ENCODE measurements around the gene SPAG16.
A peak's percentile ranks its signal among the peaks of the same experiment; 100 is the strongest.

SPAG16 gene

DNA sequence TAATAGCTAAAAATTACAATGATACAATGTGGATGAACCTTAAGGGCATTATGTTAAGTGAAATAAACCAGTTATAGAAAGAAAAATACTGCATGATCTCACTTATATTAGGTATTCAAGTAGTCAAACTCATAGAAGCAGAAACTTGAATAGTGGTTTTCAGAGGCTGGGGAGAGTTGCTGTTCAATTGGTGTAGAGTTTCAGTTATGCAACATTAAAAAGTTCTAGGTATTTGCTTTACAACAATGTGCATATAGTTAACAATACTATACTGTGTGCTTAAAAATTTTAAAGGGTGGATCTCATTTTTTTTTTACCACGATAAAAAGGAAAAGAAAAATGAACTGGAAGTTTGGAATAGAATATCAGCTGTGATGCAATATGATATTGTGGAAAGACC is 479.1 kb downstream of the SPAG16 start:
- no peak for ATAC-seq (ENCODE audit: low read depth)
- H3K27me3 Mint-ChIP-seq: no peaks in the 10 kb centered on the region

DNA sequence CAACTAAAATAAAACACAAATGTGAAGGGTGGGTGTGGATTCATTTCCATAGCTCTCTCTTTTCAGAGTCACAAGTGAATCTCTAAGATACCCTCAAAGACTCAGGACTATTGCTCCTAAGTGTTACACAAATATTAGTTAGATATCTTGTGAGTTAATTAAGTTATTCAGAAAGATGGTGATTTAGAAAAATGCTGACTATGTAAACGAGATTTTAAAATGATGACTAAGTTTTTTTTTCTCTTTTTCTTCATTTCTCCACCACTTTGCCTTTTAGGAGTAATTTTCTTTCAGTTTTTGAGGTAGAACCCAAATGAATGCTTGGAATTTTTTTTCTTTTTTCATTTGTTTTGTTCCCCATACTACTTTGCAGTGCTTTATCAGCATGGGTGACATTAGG is 479.7 kb downstream of the SPAG16 start:
- Mint-ChIP-seq H3K36me3 (no peaks in the 10 kb centered on the region), H3K4me1 (peaks cover 3% of the 10 kb centered on the region), H3K4me3 (no peak overlapping the region), H3K27me3 (no peaks in the 10 kb centered on the region), H3K9me3 (no peaks in the 10 kb centered on the region), H3K27ac (no peak overlapping the region)
- ATAC-seq (ENCODE audit: low read depth) (no peak), DNase-seq (ENCODE audit: low spot score in 2 of 2) (no peak)

More for the DNA sequence above, 479.1 kb downstream of the SPAG16 start:
- Mint-ChIP-seq H3K36me3 (no peaks in the 10 kb centered on the region), H3K27ac (no peak overlapping the region), H3K4me1 (peaks cover 3% of the 10 kb centered on the region), H3K9me3 (no peaks in the 10 kb centered on the region), H3K4me3 (no peak overlapping the region)
- no peak for DNase-seq (ENCODE audit: low spot score in 2 of 2)

DNA sequence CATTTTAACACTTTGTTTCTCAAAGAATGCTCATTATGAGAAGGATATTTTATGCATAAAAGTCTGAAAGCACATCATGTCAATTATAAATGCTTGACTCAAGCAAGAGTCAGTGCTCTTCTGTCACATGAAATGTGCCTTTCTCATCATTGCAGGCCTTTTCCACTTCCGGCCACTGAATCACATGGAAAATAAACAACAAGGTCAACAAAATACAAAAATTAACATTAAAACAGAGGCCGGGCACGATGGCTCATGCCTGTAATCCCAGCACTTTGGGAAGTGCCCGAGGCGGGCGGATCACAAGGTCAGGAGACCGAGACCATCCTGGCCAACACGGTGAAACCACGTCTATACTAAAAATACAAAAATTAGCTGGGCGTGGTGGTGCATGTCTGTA is 480.6 kb downstream of the SPAG16 start:
- Mint-ChIP-seq H3K36me3 (no peaks in the 10 kb centered on the region), H3K4me1 (peaks cover 3% of the 10 kb centered on the region), H3K9me3 (no peaks in the 10 kb centered on the region), H3K27ac (no peak overlapping the region), H3K27me3 (no peaks in the 10 kb centered on the region), H3K4me3 (no peak overlapping the region)
- DNase-seq (ENCODE audit: low spot score in 2 of 2) (no peak), ATAC-seq (ENCODE audit: low read depth) (no peak)

DNA sequence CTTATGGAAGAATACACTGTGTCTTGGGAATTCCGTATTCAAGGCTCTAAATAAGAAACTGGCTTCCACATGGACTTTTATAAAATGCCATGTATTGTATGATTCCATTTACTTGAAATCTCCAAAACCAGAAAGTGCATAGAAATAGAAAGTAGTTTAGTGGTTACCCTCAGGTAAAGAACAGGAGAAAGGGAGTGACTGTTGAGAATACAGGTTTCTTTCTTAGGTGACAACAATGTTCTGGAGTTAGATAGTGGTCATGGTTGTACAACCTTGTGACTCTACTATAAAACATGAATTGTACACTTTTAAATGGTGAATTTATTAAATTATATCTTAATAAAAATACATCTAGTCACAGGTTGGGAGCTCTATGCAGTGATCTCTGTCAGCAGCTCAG is 481.8 kb downstream of the SPAG16 start:
- DNase-seq (ENCODE audit: low spot score in 2 of 2): no peak
- peak overlapping the region; percentile 80 for H3K27ac Mint-ChIP-seq
- no peaks in the 10 kb centered on the region for H3K36me3 Mint-ChIP-seq
- no peak for ATAC-seq (ENCODE audit: low read depth)
- H3K9me3 Mint-ChIP-seq: peaks cover 2% of the 10 kb centered on the region
- H3K4me3 Mint-ChIP-seq: no peak overlapping the region
- peaks cover 3% of the 10 kb centered on the region for H3K4me1 Mint-ChIP-seq
- no peaks in the 10 kb centered on the region for H3K27me3 Mint-ChIP-seq

DNA sequence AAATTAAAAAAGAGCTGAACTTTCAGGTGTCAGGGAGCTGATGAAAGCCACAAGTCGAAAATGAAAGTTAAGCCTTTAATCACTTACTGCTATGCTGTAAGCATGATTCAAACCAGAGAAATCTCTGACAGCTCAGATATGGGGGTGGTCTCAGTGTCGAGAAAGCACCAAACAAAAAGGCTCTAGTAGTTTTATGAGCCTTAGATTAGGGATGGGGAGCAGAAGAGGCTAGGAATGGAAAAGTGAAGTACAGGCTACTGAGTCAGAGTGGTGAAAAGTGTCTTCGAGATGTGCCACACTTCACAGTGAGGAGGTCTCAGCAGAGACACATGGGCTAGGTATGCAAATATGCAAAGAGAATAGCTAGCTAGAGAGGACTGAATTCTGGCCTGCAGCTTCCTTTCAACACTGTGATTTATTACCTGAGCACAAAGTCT is 482.2 kb downstream of the SPAG16 start:
- Mint-ChIP-seq H3K4me3 (peak overlapping the region; percentile 21), H3K36me3 (no peaks in the 10 kb centered on the region), H3K27ac (peak overlapping the region; percentile 80), H3K4me1 (peaks cover 3% of the 10 kb centered on the region), H3K27me3 (no peaks in the 10 kb centered on the region), H3K9me3 (peaks cover 2% of the 10 kb centered on the region)
- DNase-seq (ENCODE audit: low spot score in 2 of 2) (no peak), ATAC-seq (ENCODE audit: low read depth) (peak; percentile 63)

DNA sequence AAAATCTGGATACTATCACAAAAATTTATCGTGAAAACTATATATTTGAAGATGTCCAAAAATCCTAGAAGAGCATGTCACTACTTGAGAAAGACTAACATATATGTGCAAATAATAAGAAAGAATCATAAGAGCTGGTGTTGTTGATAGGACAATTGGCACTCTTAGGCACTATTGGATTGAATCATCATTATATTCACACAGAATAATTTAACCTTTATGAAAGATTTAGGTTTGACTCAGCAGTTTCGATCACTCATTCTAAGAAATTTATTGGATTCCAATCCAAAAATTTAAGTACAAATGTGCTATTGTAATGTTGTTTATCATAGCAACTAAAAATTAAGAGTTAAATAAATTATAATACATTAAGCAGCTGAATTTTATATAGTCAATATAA is 503.6 kb downstream of the SPAG16 start:
- Mint-ChIP-seq H3K36me3 (no peaks in the 10 kb centered on the region), H3K27me3 (no peaks in the 10 kb centered on the region), H3K4me1 (no peaks in the 10 kb centered on the region), H3K27ac (no peak overlapping the region), H3K4me3 (no peak overlapping the region), H3K9me3 (no peaks in the 10 kb centered on the region)
- ATAC-seq (ENCODE audit: low read depth) (no peak), DNase-seq (ENCODE audit: low spot score in 2 of 2) (no peak)

DNA sequence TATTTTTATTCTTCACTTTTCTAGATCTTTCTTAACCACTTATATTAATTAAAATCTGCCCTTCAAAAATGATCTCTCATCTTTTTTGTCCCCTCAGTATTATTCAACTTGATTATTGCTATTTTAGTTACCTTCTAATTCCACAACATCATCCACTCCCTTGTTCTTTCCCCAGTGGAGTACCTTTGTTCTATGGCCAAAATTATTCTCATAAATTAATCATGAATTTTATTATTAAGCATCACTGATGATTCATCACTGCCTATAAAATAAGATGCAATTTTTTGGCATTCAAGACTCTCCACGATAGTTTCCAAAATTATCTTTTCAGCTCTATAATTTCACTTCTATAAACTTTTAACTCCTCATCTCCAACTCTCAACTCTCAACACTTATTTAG is 505.7 kb downstream of the SPAG16 start:
- Mint-ChIP-seq H3K4me3 (no peak overlapping the region), H3K27ac (no peak overlapping the region), H3K27me3 (no peaks in the 10 kb centered on the region), H3K4me1 (no peaks in the 10 kb centered on the region), H3K36me3 (no peaks in the 10 kb centered on the region), H3K9me3 (no peaks in the 10 kb centered on the region)
- DNase-seq (ENCODE audit: low spot score in 2 of 2) (no peak), ATAC-seq (ENCODE audit: low read depth) (no peak)

DNA sequence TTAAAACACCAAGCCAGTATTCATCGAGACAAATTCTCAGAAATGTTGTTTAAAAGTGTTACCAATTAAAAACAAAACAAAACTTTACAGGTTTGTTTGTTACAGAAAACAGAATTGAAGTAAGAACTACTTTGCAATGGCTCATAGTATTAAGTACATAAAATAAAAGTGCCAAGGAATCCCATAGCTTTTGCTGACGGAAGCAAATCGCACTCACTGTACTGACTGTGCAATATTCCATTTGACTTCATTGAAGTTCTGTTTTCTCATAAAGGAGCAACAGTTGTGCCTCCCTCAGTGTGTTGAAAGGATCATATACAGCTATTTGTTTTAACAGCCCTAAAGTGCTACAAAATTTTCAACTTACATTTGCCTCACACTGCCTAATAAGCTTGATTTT is 507.8 kb downstream of the SPAG16 start:
- Mint-ChIP-seq H3K9me3 (no peaks in the 10 kb centered on the region), H3K4me3 (no peak overlapping the region), H3K36me3 (no peaks in the 10 kb centered on the region), H3K27ac (no peak overlapping the region), H3K27me3 (no peaks in the 10 kb centered on the region), H3K4me1 (no peaks in the 10 kb centered on the region)
- no peak for ATAC-seq (ENCODE audit: low read depth)
- no peak for DNase-seq (ENCODE audit: low spot score in 2 of 2)

DNA sequence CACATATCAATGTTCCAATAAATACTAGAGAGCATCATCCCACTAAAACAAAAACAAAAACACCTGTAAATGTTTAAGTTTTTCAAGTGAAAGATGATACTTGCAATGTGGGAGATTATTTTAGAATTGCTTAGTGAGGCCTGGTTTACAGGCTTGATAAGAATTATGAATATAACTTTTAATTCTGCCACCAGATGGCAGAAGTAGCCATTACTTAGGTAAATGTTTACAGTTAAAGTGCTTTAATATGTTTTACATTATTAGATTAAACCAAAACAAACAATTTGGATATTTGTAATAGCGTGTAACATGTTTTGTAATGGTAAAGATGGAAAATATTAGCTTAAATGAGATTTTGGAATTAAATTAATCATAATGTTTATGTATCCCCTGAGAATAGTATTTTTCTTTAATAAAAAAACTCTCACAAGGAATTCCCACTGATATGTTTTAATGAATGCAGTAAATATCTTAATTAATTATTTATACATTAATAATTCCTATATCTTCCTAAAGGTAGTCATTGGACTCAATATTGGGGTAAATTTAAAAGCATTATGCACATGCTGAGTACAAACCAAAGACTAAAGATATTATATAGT is 522.0 kb downstream of the SPAG16 start:
- Mint-ChIP-seq H3K4me1 (no peaks in the 10 kb centered on the region), H3K4me3 (no peak overlapping the region), H3K36me3 (no peaks in the 10 kb centered on the region), H3K9me3 (no peaks in the 10 kb centered on the region), H3K27ac (no peak overlapping the region), H3K27me3 (no peaks in the 10 kb centered on the region)
- DNase-seq (ENCODE audit: low spot score in 2 of 2) (no peak), ATAC-seq (ENCODE audit: low read depth) (no peak)

DNA sequence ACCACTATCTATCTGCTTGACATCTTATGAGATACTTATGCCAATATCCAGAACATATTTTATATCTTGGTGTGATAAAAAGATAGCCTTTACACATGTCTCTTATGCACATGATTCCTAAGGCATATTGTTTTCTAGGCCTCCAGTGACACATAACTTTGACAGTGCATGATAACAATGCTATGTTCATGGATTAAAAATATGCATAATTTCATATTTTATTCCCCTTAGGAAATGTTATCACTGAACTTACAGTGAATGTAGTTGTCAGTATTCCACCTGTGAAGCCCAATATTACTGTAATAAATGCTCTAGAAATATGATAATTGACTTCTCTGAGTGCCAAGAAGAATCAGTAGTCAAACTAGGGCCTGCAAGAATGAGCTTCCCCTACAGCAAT is 532.3 kb downstream of the SPAG16 start:
- ATAC-seq (ENCODE audit: low read depth) (no peak), DNase-seq (ENCODE audit: low spot score in 2 of 2) (no peak)
- H3K36me3 Mint-ChIP-seq: no peaks in the 10 kb centered on the region
- H3K4me1 Mint-ChIP-seq: no peaks in the 10 kb centered on the region
- no peaks in the 10 kb centered on the region for H3K27me3 Mint-ChIP-seq
- peaks cover 2% of the 10 kb centered on the region for H3K9me3 Mint-ChIP-seq
- no peak overlapping the region for H3K4me3 Mint-ChIP-seq
- H3K27ac Mint-ChIP-seq: no peak overlapping the region

DNA sequence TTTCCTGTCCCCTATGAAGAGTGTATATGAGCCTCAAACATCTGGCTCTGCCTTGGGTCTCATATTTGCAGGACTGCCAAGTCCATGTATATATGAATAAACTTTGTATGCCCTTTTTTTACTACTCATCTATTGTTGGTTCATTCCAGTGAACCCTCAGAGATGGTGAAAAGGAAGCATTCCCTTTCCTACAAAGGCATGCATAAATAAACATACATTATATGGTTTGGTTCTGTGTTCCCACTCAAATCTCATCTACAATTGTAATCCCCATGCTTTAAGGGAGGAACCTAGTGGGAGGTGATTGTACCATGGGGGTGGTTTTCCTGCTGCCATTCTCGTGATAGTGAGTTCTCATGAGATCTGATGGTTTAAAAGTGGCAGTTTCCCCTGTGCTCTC is 534.2 kb downstream of the SPAG16 start:
- ATAC-seq (ENCODE audit: low read depth) (no peak), DNase-seq (ENCODE audit: low spot score in 2 of 2) (no peak)
- H3K4me3 Mint-ChIP-seq: no peak overlapping the region
- no peaks in the 10 kb centered on the region for H3K27me3 Mint-ChIP-seq
- H3K9me3 Mint-ChIP-seq: peaks cover 3% of the 10 kb centered on the region
- no peak overlapping the region for H3K27ac Mint-ChIP-seq
- no peaks in the 10 kb centered on the region for H3K4me1 Mint-ChIP-seq
- no peaks in the 10 kb centered on the region for H3K36me3 Mint-ChIP-seq

DNA sequence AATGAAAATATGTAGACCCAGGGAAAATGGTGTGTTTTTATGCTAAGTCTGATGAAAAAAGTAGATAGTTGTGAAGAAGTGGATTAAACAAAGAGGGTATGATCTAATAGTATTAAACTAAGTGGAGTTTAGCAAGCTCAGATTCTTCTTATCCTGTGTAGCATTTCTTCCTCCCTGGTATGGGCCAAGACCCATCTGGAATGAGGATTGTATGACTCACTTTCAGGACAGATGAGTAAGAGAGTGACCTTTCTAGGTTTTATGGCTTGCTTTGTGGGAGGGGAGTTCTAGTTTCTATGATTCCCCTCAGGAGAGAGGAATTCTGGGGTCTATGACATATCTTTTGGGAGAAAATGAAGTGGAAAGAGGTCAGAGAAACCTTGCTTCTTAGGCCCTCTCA is 550.1 kb downstream of the SPAG16 start:
- H3K4me1 Mint-ChIP-seq: no peaks in the 10 kb centered on the region
- no peaks in the 10 kb centered on the region for H3K9me3 Mint-ChIP-seq
- DNase-seq (ENCODE audit: low spot score in 2 of 2) (no peak), ATAC-seq (ENCODE audit: low read depth) (no peak)
- no peaks in the 10 kb centered on the region for H3K36me3 Mint-ChIP-seq
- H3K4me3 Mint-ChIP-seq: no peak overlapping the region
- no peaks in the 10 kb centered on the region for H3K27me3 Mint-ChIP-seq
- no peak overlapping the region for H3K27ac Mint-ChIP-seq

DNA sequence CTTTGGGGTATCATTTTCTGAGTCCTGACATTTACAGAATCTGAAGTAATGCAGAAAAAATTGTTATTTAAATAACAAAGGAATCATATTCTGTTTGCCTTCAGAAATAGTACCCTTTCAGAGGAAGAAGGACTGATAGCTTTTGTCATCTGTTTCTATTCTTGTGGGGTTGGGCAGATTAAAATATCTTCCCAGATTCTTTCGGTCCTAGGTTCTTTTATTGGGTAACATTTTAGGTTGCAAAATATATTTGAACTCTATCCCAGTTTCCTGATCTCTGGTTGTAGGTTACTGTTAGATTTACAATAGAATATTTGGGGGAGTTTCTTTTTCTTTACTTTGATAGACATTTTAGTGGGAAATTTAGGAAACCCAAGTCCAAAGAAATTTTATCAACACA is 550.5 kb downstream of the SPAG16 start:
- H3K27me3 Mint-ChIP-seq: no peaks in the 10 kb centered on the region
- H3K4me1 Mint-ChIP-seq: no peaks in the 10 kb centered on the region
- H3K27ac Mint-ChIP-seq: no peak overlapping the region
- no peaks in the 10 kb centered on the region for H3K9me3 Mint-ChIP-seq
- DNase-seq (ENCODE audit: low spot score in 2 of 2) (no peak), ATAC-seq (ENCODE audit: low read depth) (no peak)
- no peak overlapping the region for H3K4me3 Mint-ChIP-seq
- H3K36me3 Mint-ChIP-seq: no peaks in the 10 kb centered on the region

DNA sequence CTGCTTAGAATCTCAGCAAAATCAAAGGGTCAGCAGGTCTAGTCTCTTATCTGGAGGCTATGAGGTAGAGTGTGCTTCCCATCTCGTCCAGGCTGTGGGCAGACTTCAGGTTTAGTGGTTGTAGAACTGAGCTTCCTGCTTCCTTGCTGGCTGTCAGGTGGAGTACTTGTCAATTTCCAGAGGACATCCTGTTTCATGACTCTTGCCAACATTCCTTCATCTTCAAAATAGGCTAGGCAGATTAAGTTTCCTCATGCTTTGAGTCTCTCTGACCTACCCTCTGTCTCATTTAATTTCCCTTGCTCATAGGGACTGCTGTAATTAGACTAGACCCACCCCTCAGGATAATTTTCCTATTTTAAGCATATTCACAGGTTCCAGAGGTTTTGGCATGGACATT is 562.6 kb downstream of the SPAG16 start:
- no peak for ATAC-seq (ENCODE audit: low read depth)
- H3K36me3 Mint-ChIP-seq: no peaks in the 10 kb centered on the region
- no peak overlapping the region for H3K27ac Mint-ChIP-seq
- H3K27me3 Mint-ChIP-seq: no peaks in the 10 kb centered on the region
- H3K4me1 Mint-ChIP-seq: no peaks in the 10 kb centered on the region
- no peaks in the 10 kb centered on the region for H3K9me3 Mint-ChIP-seq
- DNase-seq (ENCODE audit: low spot score in 2 of 2): no peak
- no peak overlapping the region for H3K4me3 Mint-ChIP-seq

DNA sequence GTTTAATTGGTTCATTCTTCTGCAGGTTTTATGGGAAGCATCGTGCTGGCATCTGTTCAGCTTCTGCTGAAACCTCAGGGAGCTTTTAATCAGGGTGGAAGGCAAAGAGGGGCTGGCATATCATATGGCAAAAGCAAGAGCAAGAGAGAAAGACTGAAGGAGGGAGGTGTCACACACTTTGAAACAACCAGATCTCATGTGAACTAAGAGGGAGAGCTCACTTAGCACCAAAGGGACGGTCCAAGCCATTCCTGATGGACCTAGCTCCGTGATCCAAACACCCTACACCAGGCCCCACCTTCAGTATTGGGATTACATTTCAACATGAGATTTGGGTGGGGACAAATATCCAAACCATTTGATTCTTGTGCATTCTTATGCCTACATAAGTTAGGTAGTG is 563.1 kb downstream of the SPAG16 start:
- DNase-seq (ENCODE audit: low spot score in 2 of 2): no peak
- Mint-ChIP-seq H3K36me3 (no peaks in the 10 kb centered on the region), H3K27ac (no peak overlapping the region), H3K27me3 (no peaks in the 10 kb centered on the region), H3K4me1 (no peaks in the 10 kb centered on the region), H3K9me3 (no peaks in the 10 kb centered on the region), H3K4me3 (no peak overlapping the region)
- ATAC-seq (ENCODE audit: low read depth): no peak

Data from memory B cell (primary cell).